ENCODE results near the gene SNX3. TPM values are rescaled to one million over a fixed set of nuclear protein-coding genes. Genes with fewer than 3 reads are reported as not detected.
"Not testable (repeated sequence)": the region's sequence is repeated elsewhere in the genome, so short reads cannot be mapped to it uniquely, and the experiment has no call there.

SNX3 gene
- 179 TPM for total RNA-seq

- DNase-seq, result peak; percentile 91
Measured at GRCh38 chr6:108260809-108261569, at the start of gene SNX3. SNX3 (minus strand) TSS chr6:108261040; CDS start chr6:108260921, 119 bp downstream.

GRCh38 chr6:108309844-108310243, 49.0 kb upstream of the SNX3 start:
- no peak for DNase-seq

DNA sequence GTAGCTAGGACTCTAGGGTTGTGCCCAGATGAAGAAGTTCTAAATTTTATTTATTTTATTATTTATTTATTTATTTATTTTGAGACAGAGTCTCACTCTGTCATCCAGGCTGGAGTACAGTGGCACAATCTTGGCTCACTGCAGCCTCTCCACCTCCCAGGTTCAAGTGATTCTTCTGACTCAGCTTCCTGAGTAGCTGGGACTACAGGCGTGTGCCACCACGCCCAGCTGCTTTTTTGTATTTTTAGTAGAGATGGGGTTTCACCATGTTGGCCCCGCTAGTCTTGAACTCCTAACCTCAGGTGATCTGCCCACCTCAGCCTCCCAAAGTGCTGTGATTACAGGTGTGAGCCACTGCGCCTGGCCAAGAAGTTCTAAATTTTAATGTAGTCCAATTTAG, 47.8 kb upstream of the SNX3 start:
- not testable (repeated sequence) for DNase-seq

GRCh38 chr6:108304646-108305045, 43.8 kb upstream of the SNX3 start:
- DNase-seq, result no peak

- no peak for DNase-seq
Measured at GRCh38 chr6:108302386-108302785, 41.5 kb upstream of the SNX3 start.

DNA sequence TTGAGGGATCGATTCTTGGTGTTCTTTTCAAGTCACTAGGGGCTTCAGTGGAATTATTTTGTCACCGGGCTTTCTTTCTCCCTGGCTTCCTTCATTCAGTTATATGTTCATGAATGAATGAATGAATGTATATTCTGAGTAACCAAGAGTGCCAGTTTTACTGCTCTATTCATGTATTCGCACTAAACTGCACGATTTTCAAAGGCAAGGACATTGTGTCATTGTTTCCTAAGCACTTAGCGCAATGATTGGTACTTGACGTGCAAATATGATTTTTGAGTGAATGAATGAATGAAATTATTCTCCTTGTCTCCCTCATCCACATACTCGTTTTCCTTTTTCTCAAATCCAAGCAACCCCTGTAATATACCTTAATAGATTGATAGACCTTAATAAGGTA, 34.8 kb upstream of the SNX3 start:
- no peak for DNase-seq

DNA sequence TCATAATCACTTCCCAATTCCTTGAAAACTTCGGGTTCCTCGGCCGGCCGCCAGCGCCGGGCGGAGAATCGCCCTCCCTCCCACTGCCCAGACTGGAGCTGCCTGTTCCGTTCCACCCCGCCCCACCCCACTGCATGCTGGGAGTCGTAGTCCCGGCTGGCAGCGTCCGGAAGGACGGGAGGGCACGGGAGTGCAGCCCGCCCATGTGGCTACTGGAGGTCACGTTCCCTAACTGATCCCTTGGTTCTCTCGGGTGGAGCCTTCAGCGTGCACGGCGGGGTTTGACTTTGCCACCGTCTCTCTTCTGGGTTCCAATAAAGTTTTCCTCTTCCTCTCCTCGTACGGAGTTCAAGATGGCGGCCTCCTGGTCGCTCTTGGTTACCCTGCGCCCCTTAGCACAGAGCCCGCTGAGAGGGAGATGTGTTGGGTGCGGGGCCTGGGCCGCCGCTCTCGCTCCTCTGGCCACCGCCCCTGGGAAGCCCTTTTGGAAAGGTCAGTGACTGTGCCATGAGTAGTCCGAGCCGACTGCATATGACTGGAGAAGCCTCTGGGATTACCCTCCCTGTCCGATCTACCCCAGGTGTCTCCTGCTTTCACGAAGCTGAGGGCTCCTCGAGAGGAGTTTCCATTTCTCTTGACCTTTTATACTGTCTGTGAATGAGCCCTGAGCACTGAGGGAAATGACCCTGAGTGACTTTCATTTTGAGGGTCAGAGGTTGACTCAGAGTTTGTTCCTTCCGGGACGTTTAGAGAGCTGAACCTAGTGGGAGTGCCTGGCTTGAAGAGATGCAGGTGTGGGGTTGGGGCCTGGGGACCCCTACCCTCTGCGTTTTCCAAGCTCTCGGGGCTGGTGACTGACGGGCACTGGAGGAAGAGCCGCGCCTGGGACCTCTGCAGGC, 34.1 kb upstream of the SNX3 start, which contains the start of gene AFG1L:
Gene AFG1L, plus strand, starts transcription at position 328 of the 899 bp plus-strand sequence. Its CDS starts 26 bp downstream, at position 354.
- DNase-seq, result peak; percentile 86

DNA sequence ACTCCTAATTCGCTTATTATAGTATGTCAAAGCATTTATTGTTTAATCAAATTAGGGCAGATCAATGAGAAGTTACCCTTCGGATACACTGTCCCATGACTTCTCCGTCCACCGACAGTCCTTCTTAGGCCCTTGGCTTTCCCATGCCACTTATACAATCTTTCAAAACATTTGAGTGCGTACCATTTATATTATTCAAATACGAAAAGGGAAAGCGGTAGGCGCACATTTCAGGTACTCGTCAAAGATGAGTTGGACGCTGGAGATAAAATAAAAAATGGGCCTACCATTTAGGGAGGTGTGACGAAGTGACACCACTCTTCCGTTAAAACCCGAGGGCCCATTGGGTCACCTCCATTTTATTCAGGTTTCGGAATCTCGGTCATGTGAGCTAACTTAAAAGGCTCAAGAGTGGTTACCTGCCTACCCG, 33.5 kb upstream of the SNX3 start:
- no peak for DNase-seq

GRCh38 chr6:108293527-108294296, 32.9 kb upstream of the SNX3 start:
- no peak for DNase-seq

DNA sequence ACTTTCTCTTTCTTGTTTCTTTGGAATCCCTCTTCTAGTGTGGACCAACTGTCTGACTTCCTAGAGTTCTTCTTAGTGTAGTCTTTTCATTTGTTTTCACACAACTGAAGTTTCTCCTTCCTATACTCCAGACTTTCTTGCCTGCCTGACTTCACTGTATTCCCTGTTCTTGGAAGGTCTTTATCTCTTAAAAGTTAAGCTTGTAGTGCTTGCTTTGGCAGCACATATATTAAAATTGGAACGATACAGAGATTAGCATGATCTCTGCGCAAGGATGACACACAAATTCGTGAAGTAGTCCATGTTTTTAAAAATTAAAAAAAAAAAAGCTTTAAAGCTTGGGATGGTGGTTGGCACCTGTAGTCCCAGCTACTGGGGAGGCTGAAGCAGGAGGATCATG, 31.7 kb upstream of the SNX3 start:
- not testable (repeated sequence) for DNase-seq

GRCh38 chr6:108291091-108291490, 30.3 kb upstream of the SNX3 start:
- no peak for DNase-seq

DNA sequence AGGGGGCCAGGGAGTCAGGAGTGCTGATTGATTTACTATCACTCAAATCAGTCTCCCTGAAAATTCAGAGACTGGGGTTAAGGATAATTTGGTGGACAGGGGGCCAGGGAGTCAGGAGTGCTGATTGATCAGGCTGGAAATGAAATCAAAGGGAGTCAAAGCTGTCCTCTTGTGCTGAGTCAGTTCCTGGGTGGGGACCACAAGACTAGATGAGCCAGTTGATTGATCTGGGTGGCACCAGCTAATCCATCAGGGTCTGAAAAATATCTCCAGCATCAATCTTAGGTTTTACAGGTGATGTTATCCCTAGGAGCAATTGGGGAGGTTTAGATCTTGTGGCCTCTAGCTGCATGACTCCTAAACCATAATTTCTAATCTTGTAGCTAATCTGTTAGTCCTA, 27.9 kb upstream of the SNX3 start:
- DNase-seq, result no peak

- no peak for DNase-seq
Measured at GRCh38 chr6:108287373-108287772, 26.5 kb upstream of the SNX3 start.

DNA sequence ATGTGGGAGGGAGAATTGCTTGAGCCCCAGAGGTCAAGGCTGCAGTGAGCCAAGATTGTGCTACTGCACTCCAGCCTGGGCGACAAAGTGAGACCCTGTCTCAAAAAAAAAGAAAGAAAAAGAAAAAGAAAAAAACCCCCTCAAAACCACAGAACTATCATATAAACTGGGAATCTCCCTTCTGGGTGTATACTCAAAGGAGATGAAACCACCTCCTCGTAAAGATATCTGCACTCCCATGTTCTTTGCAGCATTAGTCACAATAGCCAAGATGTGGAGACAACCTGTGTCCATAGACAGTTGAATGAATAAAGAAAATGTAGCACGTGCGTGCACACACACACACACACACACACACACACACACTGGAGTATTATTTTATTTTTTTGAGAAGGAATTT, 25.5 kb upstream of the SNX3 start:
- DNase-seq, result no peak

GRCh38 chr6:108285381-108285780, 24.5 kb upstream of the SNX3 start:
- no peak for DNase-seq

- no peak for DNase-seq
Measured at GRCh38 chr6:108277831-108278230, 17.0 kb upstream of the SNX3 start.

GRCh38 chr6:108277295-108277694, 16.5 kb upstream of the SNX3 start:
- no peak for DNase-seq

DNA sequence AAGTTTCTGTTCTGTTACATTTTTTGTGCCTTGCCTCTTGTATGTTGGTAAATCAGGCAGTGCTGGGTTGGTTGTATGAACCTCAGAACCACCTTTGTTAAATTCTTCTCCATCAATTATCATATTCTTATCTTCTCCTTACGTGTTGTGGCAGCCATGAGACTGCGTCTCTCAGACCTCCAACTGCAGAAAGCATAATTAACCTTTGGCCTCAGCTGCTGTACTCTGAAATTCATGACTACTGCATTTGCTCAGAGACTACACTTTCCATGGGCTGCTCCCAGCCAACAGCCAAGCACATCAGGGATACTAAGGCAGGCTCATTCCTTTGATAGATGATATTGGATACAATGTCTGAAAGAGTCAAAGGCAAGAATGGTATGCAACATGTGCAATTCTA, 15.1 kb upstream of the SNX3 start:
- DNase-seq, result no peak

GRCh38 chr6:108274546-108274945, 13.7 kb upstream of the SNX3 start:
- no peak for DNase-seq

DNA sequence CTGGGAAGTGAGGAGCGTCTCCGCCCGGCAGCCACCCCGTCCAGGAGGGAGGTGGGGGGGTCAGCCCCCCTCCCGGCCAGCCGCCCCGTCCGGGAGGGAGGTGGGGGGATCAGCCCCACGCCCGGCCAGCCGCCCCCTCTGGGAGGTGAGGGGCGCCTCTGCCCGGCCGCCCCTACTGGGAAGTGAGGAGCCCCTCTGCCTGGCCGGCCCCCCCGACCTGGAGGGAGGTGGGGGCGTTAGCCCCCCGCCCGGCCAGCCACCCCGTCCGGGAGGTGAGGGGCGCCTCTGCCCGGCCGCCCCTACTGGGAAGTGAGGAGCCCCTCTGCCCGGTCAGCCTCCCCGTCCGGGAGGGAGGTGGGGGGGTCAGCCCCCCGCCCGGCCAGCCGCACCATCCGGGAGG, 9.1 kb upstream of the SNX3 start:
- DNase-seq, result not testable (repeated sequence)

- no peak for DNase-seq
Measured at GRCh38 chr6:108268845-108269244, 8.0 kb upstream of the SNX3 start.

DNA sequence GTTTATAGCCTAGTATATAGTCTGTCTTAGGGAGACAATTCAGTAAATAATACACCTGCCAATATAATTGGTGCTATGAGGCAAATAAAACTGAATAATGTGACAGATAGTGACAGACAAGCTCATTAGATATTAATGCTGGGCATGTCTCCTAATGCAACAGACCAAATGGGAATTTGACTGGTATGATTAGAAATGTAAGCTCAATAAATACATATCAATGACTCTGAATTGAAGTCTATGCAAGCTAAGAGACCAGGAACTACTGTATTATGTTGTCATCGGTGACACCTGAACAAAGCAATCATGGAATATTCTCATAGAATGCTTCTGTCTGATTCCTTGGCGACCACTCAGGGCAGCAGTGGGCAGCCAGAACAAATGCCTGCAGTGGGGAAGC, 2.5 kb upstream of the SNX3 start:
- DNase-seq, result no peak

Measured in occipital lobe (tissue), 2 donors.